ENCODE data around the gene LETMD1. TPM values are rescaled to one million over a fixed set of nuclear protein-coding genes. Genes with fewer than 3 reads are reported as not detected.

LETMD1 gene
- total RNA-seq, 6 experiments from 2014 or later: 22.1 to 35.6 (median 30.4) TPM

DNA sequence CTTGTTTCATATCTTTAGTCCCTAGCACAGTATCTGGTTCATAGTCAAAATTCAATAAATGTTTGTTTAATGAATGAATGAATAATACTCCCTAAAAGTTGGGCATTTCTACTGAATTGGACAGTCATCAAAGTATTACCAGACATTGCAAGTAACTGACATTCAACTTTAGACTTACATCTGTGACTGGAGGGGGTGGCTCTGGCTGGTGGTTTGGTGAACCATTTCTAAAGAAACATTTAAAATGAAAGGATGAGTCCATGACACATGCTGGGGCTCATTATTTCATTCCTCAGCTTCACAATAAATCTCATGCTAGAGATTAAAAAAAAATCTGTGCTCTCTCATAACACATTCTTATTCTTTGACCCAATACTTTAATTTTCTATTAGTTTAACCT is 55.9 kb downstream of the LETMD1 start:
- Histone ChIP-seq H3K27me3 (no peaks in the 10 kb centered on the region), H3K27ac (no peak overlapping the region), H3K4me1 (no peaks in the 10 kb centered on the region), H3K9me3 (no peaks in the 10 kb centered on the region), H3K4me3 (no peak overlapping the region), H3K36me3 (peaks cover 0 to 88% (median 24%) of the 10 kb centered on the region in 4 donors)
- no peak for DNase-seq
- TF ChIP-seq POLR2A (IDR thresholded peaks at IDR 0.05): no peak
- TF ChIP-seq, protein P1, sequence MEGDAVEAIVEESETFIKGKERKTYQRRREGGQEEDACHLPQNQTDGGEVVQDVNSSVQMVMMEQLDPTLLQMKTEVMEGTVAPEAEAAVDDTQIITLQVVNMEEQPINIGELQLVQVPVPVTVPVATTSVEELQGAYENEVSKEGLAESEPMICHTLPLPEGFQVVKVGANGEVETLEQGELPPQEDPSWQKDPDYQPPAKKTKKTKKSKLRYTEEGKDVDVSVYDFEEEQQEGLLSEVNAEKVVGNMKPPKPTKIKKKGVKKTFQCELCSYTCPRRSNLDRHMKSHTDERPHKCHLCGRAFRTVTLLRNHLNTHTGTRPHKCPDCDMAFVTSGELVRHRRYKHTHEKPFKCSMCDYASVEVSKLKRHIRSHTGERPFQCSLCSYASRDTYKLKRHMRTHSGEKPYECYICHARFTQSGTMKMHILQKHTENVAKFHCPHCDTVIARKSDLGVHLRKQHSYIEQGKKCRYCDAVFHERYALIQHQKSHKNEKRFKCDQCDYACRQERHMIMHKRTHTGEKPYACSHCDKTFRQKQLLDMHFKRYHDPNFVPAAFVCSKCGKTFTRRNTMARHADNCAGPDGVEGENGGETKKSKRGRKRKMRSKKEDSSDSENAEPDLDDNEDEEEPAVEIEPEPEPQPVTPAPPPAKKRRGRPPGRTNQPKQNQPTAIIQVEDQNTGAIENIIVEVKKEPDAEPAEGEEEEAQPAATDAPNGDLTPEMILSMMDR (IDR thresholded peaks at IDR 0.05): no peak
- intact Hi-C loops (cut with DNase I): no loop called here
- ATAC-seq: no peak

DNA sequence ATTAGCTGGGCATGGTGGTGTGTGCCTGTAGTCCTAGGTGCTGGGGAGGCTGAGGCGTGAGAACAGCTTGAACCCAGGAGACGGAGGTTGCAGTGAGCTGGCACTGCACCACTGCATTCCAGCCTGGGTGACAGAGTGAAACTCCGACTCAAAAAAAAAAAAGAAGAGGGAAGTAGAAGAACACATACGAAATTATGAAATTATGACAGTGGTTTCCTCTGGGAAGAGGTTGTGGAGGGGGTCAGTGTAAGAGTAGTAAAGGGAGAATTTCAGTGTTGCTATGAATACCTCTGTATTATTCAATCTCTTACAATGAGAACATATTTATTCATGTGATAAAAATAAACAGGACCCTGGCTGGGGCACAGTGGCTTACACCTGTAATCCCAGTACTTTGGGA is 60.0 kb downstream of the LETMD1 start:
- peaks cover 0 to 62% (median 22%) of the 10 kb centered on the region in 4 donors for H3K36me3 ChIP-seq
- intact Hi-C loops (cut with DNase I): no loop called here
- no peaks in the 10 kb centered on the region for H3K27me3 ChIP-seq
- H3K9me3 ChIP-seq: no peaks in the 10 kb centered on the region
- ATAC-seq: no peak
- no peak for DNase-seq
- H3K4me1 ChIP-seq: no peaks in the 10 kb centered on the region
- 73% methylated on average over 4 of the region's 4 CpGs for WGBS (ENCODE audit: insufficient coverage, low coverage, low lambda C conversion rate, missing lambda C conversion rate)
- H3K27ac ChIP-seq: no peak overlapping the region
- H3K4me3 ChIP-seq: no peak overlapping the region
- TF ChIP-seq, protein P1 (IDR thresholded peaks at IDR 0.05): no peak
- TF ChIP-seq POLR2A (IDR thresholded peaks at IDR 0.05): no peak

Small RNAs within 50 kb of the gene (small RNA-seq; reads per million reads assigned to genes)
- gene RNU6-1273P (0 reads per million in 2 experiments), gene RNU6-87P (0 reads per million in 2 experiments)

Other genes starting within 250 kb of the LETMD1 start
- not detected for gene TMPRSS12, start 205.4 kb upstream of the LETMD1 start, total RNA-seq
- not detected for gene HIGD1C, start 95.8 kb upstream of the LETMD1 start, total RNA-seq
- gene SLC11A2, start 21.9 kb upstream of the LETMD1 start, total RNA-seq: 10 to 100 TPM; 27.8 to 51.6 (median 34.2) TPM
- gene CSRNP2, start 35.3 kb downstream of the LETMD1 start, total RNA-seq: 1 to 10 TPM; 5.2 to 9.4 (median 6.7) TPM
- gene TFCP2, start 124.8 kb downstream of the LETMD1 start, total RNA-seq: 1 to 10 TPM; 6.3 to 9.4 (median 7.3) TPM
- gene POU6F1, start 169.7 kb downstream of the LETMD1 start, total RNA-seq: 1 to 10 TPM; 2.5 to 7.0 (median 3.6) TPM
- 100 to 1,000 TPM in 3 of 6 experiments, 10 to 100 TPM in 3; 69.0 to 123 (median 108) TPM for gene DAZAP2, start 190.5 kb downstream of the LETMD1 start, total RNA-seq
- 1 to 10 TPM; 2.9 to 9.7 (median 5.6) TPM for gene SMAGP, start 222.1 kb downstream of the LETMD1 start, total RNA-seq

Data from right lobe of liver (tissue), 6 donors.